ENCODE data around the gene OXA1L.
"Not testable (repeated sequence)": the region's sequence is repeated elsewhere in the genome, so short reads cannot be mapped to it uniquely, and the experiment has no call there.

Gene OXA1L

DNA sequence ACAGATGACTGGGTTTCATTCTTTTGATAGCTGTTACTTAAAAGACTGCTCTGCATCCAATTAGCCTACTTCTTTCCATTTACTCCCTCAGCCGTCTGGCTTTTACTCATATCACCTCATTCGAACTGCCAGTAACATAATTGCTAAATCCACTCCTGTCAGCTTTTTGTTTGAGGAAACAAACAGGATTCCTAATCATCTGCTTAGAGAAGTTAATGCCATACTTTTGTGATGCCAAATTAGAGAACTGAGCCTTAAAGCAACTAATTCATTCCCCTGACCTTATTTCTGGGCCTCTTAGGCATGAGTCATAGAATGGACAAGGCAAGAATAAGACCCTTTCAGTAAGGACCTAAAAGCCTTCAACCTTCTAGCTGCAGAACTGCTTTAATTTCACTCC lies 2.9 kb downstream of the OXA1L start:
- no peak for DNase-seq

- no peak for DNase-seq
These were observed 4.1 kb downstream of the OXA1L start for GRCh38 chr14:22770481-22771187.

DNA sequence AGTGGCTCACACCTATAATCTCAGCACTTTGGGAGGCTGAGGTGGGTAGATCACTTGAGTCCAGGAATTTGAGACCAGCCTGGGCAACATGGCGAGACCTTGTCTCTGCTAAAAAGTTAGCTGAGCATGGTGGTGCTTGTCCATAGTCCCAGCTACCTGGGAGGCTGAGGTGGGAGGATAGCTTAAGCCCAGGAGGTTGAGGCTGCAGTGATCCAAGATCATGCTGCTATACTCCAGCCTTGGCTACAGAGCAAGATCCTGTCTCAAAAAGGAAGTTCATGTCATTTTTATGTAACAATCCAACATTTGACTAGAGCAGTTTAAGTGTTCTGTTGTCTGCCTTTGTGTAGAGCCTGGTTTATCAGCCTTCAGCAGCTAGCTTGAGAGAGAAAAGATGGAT lies 6.2 kb downstream of the OXA1L start:
- no peak for DNase-seq

GRCh38 chr14:22773162-22774010 lies 6.9 kb downstream of the OXA1L start:
- no peak for DNase-seq

DNA sequence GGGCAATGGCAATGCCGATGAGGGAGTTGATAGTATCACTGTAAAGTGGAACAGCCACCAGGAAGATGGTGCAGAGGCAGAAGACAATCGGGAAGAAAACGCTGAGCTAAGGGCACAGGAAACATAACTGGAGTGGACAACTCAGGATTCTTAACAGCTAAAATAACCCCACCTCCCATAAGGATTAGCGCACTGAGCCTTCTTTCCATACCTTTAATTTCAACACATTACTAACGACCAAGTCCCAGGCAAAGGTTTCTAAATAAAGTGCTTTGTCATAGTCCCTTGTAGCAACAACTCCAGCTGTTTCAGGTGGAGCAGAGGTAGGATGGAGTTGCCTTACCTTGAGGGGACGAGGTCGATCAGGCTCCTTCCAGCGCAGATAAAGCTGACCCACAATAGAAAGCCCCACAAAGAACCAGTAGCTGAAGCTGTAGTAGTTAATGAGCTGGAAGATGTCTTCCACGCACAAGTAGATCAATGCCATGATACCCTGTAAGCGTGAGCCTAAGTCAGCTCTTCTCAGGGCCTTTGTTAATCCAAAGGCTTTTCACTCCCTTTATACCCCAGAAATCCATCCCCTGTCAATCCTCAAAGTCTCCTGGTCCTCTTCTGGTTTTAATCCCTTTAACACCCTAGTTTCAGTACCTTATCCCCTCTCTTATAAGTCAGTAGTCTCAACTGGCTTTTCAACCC lies 7.7 kb downstream of the OXA1L start:
- DNase-seq: no peak

GRCh38 chr14:22776215-22776614 lies 9.7 kb downstream of the OXA1L start:
- no peak for DNase-seq

DNA sequence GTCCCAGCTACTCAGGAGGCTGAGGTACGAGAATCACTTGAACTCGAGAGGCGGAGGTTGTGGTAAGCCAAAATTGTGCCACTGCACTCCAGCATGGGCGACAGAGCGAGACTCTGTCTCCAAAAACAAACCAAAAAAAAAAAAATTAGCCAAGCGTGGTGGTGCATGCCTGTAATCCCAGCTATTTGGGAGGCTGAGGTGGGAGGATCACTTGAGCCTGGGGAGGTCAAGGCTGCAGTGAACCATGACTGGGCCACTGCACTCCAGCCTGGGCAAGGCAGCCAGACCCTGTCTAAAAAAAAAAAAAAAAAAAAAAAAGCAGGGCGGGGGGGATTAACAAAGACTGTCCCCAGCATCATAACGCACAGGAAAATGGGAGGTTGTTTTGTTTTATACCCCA lies 10.4 kb downstream of the OXA1L start:
- not testable (repeated sequence) for DNase-seq

DNA sequence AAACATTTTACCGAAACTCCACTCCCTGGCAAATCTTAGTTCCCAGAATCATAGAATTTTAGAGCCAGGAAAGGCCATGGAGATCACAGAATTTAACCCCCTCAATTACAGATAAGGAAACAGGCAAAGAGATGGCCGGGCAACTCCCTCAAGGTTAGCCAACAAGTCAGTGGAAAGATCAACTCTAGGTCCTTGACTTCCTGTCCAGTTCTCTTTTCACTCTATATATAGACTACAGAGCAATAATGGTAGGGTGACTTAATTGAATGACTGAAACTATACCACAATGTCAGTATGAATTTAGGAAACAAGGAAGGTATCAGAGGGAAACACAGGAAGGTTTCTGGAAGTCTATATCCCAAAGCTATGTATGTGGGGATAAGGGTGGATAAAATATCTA lies 11.6 kb downstream of the OXA1L start:
- no peak for DNase-seq

GRCh38 chr14:22780105-22780679 lies 13.7 kb downstream of the OXA1L start:
- DNase-seq: no peak

- DNase-seq: no peak
These were observed 14.4 kb downstream of the OXA1L start for GRCh38 chr14:22780941-22781300.

DNA sequence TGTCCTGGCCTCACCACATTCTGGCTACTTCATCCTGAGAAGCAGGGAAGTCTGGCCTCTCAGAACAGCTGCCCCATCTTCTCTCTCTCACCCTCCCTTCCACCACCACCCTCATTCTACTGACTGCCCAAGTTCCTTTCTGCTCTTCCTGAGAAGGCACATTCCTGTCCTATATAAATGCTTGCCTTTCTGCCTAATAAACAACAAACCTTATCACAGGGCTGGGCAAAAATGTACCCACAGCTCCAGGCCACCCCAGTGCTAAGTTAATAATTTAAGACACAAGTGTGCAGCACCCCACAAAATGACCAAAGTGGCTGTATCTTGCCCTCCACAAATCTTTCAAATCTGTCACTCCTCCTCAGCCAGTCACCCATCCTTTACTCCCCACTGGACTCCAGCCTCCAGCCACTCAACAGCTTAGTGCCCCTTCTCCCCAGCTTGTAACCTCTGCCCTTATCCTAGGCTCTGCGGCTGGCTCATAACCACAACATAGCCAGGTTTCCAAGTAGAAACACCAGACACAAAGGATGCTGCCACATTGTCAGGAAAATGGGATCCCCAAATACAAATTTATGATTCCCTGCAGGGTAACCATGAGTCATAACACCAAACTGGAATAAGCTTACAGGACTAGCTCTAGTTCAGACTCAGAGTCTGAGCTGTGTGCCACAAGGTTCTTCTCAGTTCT lies 15.0 kb downstream of the OXA1L start:
- no peak for DNase-seq

GRCh38 chr14:22786685-22787084 lies 20.2 kb downstream of the OXA1L start:
- DNase-seq: no peak

- DNase-seq: no peak
These were observed 24.8 kb downstream of the OXA1L start for GRCh38 chr14:22791301-22791700.

DNA sequence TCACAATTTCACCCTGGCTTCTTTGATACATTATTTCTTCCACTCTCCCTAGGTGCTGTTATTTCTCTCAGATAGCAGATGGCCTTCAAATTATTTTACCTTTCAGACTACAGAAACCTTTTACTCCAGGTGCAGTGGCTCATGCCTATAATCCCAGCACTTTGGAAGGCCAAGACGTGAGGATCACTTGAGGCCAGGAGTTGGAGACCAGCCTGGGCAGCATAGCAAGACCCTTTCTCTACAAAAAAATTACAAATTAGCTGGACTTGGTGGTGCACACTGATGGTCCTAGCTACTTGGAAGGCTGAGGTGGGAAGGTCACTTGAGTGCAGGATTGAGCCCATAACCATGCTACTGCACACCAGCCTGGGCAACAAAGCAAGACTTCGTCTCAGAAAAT lies 25.7 kb downstream of the OXA1L start:
- no peak for DNase-seq

- DNase-seq: not testable (repeated sequence)
These were observed 27.1 kb downstream of the OXA1L start for GRCh38 chr14:22793550-22793949.

DNA sequence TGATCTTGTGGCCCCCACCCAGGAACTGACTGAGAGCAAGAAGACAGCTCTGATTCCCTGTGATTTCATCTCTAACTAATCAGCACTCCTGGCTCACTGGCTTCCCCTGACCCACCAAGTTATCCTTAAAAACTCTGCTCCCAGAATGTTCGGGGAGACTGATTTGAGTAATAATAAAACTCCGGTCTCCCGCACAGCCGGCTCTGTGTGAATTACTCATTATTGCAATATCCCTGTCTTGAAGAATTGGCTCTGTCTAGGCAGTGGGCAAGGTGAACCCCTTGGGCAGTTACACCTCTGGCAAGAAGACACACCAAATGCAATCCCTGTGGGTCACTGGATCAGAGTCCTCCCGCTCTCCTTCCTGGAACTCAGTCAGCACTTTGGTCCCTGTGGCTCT lies 27.5 kb downstream of the OXA1L start:
- no peak for DNase-seq

- no peak for DNase-seq
These were observed 28.1 kb downstream of the OXA1L start for GRCh38 chr14:22794551-22794951.

DNA sequence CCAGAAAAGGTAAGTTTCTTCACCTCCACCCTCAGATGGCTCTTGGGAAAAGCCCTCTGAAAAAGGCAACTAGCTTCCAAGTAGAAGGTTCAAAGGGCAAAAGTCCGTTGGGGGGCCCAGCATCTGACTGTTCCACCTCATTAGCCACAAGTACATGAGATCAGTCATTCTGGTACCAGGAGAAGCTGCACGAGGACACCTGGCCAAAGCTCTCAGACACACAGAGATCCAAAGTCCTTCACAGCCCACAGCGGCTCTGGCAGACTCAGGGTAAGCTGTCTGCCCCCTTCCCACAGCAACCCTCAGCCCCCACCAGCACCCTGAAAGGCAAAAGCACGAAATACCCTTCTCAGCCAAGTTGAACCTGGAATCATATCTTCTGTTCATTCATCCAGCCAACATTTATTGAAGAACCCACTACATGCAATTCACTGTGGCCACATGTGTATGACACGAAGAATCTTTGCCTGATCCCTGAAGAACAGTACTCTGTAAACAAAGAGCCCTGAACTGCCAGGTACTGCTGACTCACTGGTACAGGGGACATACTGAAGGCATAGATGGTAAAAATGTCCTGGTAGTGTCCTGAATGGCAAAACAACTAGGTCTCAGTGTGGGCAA lies 29.7 kb downstream of the OXA1L start:
- DNase-seq: peak in 1 of 2 experiments; percentile 3

- no peak for DNase-seq
These were observed 30.8 kb downstream of the OXA1L start for GRCh38 chr14:22797017-22797917.

DNA sequence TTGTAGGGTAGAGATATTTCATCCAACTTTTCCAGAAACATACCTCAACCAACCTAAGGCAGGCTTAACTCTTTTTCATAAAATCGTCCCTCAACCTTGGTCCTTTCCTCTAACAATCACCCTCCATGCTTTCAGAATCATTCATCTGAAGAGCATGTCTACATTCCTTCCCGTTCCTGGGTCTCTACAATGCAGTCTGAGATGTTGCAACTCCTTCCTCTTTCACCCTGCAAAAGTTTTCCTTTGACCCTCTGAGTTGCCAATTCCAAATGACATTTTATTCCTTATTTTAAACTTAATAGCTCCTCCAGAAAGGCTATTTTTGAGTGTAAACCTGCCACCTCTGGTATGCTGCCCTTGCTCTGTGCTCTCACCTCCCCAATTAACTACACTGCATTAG lies 32.0 kb downstream of the OXA1L start:
- DNase-seq: no peak

DNA sequence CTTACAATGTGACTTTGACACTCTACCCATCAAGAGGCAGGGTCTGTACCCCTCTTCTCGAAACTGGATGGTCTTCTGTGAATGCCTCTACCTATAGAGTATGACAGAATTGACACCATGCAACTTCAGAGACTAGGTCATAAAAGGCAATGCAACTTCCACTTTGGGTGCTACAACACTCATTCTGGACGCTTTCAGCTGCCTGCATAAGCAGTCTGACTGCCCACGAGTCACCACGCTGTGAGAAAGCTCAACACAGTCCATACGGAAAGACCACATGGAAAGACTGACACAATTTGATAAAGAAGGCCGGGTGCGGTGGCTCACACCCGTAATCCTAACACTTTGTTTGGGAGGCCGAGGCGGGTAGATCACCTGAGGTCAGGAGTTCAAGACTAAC lies 33.9 kb downstream of the OXA1L start:
- no peak for DNase-seq
